NCI-H774 (cell line): ENCODE data around the gene PNPLA7.
"Not testable (repeated sequence)": the region's sequence is repeated elsewhere in the genome, so short reads cannot be mapped to it uniquely, and the experiment has no call there.

ENCODE experiments used
- DNase-seq: peaks from one replicate; lab custom pipeline; 2025; lab: John Stamatoyannopoulos, UW

Gene PNPLA7

DNA sequence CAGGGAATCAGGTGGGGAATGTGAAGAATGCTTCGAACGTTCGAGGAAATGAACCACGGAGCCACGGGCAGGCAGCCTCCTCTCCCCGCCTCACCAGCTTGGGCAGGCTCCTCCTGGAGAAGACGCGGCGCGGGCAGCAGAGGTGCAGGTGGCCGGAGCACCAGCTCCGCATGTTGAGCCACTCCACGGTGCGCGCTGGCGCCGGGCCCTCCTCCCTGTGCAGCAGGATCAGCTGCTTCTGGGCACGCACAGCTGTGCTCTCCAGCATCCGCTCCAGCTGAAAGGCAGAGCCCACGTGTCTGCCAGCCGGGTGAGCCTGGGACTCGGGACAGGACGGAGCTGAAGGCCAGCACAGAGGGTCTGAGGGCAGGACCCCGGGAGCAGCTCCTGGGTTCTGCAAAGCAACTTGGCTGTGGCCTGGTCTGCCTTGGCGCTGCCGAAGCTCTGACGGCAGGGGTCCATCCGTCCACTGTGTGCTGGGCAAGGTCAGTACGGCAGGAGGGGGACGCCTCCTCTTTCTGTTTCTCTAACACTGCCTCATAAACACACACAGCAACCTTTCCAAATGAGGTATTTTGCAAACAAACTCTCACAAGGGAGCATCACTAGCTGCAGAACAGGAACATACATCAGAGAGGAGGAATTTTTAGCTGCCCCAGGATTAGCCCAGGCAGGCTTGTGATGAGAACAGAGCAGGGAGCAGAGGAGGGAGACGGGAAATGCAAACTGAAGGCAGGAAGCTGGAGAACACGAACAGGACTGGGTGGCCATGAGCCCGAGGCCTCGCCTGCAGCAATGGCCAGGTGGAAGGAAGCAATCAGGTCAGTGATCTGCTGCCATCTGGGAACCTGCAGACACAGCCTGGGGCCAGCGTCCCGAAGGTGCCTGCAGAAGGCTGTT lies 71.0 kb downstream of the PNPLA7 start:
- DNase-seq = peak; percentile 76

DNA sequence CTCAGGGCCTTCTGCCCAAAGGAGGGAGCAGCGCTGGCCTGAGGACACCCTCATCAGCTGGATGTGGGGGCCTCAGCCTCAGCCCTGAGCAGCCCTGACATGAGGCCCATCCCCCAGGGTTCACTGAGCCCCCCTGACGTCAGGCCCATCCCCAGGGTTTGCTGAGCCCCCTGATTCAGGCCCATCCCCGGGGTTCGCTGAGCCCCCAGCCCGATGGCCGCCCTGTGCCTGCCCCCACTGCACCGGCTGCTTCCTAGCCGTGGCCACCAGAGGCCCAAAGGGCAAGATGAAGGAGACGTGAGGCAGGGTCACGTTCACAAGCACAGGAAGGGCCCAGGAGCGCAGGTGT lies 71.6 kb downstream of the PNPLA7 start:
- DNase-seq = no peak

- no peak for DNase-seq
These were observed 72.2 kb downstream of the PNPLA7 start for GRCh38 chr9:137477778-137478612.

DNA sequence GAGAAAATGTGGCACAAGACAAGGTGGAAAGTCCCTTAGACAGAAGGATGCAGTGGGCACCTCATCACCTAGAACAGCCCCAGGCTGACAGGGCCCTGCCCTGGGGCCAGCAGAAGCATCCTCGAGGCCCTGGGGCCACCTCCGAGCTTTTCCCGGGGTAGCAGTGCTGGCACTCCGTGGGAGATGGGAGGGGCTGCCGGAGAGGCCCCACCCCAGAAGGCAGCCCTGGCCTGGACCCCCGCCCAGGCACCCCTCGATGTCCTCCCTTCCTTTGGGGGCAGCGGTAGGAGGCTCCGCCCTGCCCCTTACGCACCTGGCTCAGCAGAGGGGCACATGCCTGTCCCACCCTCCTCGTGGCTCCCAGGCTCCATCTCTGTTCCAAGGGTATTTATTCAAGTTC lies 73.3 kb downstream of the PNPLA7 start:
- DNase-seq = no peak

DNA sequence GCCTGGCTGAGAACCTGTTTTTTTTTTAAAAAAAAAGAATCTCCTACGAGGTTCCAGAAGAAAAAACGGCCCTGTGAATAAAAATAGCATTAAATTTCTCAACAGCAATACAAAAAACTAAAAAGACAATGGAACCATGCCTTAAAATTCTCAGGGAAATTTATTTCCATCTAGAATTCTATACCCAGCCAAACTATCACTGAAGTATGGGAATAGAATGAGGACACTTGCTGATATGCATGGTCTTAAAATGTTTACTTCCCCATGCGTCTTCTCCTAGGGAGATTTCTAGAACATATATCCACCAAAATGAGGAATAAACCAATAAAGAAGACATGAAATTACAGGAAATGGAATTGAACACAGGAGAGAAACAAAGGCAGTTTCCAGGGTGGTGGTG lies 74.5 kb downstream of the PNPLA7 start:
- DNase-seq = no peak

GRCh38 chr9:137474271-137474670 lies 75.9 kb downstream of the PNPLA7 start:
- no peak for DNase-seq

DNA sequence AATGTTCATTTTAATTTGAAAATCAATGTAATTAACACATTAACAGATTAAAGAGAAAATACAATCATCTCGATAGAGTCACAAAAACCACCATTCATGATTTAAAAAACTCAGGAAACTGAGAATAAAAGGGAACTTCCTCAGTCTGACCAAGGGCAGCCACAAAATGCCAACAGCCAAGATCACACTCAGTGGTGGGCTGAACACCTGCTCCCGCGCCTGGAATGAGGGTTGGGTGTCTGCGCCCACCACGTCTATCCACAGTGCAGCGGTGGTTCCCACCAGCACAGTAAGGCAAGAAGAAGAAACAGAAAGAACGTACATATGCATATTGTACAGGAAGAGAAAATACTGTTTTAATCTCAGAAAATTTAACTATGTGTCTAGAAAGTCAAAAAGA lies 79.4 kb downstream of the PNPLA7 start:
- no peak for DNase-seq

- DNase-seq = no peak
These were observed 82.3 kb downstream of the PNPLA7 start for GRCh38 chr9:137467896-137468295.

DNA sequence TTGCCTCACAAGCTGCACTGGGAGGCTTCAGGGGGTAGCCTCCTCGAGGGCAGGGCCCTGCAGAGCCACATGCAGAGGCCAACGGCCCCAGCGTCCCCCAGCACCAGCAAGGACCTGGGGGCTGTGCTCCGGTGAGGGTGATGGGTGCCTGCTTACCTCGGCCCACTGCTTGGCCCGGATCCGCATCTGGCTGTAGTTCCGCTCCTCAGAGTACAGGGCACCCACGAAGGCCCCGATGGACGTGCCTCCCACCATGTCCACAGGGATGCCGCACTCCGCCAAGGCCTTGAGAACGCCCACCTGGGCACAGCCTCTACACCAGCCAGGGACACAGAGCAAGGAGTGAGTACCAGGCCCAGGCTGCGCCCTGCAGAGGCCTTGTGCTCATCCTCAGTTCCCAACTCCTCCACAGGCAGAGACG lies 83.0 kb downstream of the PNPLA7 start:
- DNase-seq = no peak

GRCh38 chr9:137466389-137467085 lies 83.7 kb downstream of the PNPLA7 start:
- DNase-seq = not testable (repeated sequence)

DNA sequence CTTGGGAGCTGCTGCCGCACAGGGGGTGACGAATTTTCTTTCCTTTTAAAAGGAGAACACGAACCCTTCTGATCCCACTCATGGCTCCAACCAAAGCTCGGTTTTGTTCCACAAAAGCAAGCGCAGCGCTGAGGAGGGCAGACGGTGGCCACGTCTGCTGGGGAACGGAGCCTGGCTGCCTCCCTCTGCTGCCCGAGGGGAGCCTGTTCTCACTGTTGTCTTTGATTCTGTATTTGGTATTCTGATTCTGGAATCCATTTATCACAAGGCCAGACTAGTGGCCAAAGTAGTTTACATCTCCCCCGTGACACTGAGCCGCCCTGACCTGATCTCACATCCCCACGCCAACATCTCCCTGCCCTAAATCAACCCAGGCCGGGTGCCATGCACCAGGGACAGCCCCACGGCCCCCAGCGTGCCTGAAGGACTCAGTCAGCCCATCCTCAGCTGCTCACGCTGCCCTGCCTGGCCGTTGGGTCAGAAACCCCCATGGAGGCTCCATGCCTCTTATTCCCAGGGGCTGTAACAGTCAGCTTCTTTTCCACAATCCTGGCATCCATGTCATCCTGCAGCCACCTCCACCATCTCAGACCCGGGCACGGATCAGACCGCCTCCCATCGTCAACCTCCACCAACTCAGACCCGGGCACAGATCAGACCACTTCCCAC lies 84.3 kb downstream of the PNPLA7 start:
- no peak for DNase-seq

DNA sequence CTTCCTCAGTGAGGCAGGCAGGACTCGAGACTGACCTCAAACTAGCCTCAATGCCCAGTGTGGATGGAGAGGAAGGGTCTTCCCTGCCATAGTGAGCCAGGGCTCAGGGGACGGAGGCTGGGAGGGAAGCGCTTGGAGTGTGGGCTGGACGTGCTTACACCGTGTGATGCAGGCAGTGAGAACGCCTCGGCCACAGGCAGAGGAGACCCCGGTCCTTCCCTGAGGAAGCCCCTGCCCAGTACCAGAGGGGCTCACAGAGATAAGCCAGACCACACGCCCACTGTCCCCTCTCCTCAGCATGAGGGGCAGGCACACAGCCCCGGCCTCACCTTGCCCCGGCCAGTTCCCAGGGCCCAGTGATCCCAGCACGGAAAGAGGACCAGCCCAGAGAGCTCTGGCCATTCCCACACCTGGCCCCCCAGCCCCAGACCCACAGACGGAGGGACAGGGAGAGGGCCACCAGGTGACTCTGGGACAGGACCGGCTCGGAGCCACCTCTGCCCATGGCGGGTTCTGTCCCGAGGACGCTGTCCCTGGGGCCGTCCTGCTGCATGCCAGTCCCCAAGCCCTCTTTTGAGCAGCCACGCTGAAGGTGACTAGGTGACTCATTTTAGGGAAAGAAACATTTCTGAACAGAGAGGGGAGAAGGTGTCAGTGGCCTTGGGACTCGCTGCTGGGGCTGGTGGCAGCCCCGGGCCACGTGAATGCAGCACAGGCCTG lies 85.0 kb downstream of the PNPLA7 start:
- DNase-seq = no peak

DNA sequence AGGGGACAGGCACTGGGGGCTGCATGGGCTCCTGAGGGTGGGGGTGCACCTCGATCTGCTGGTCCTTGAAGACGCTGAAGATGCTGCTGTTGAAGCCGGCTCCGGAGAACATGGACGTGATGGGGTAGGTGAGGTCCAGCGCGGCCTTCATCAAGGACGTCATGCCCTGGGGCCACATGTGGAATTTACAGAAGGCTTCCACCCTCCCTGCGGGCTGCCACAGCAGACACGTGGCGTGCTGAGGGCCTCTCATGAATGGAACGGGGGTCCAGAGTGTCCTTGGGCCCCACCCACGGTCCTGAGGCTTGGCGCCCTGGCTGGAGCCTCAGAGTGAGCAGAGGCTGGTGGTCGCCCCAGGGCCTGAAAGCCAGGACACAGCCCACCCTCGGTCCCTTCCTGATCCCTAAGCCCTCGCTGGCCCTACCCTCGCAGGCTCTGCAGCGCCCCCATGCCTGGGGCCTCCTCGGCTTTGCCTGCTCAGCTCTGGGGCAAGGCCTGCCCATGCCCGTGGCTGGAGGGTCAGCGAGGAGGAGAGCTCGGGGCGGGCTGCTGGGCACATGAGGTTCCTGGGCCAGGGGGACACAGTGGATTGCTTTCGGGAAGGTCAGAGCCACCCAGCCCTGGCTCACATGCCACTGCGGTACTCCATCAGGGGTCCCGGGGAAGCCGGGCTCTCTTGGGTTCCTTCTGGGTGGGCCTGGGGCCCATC lies 85.8 kb downstream of the PNPLA7 start:
- DNase-seq = no peak

- no peak for DNase-seq
These were observed 86.3 kb downstream of the PNPLA7 start for GRCh38 chr9:137463931-137464290.

GRCh38 chr9:137462986-137463930 lies 86.9 kb downstream of the PNPLA7 start:
- DNase-seq = no peak

DNA sequence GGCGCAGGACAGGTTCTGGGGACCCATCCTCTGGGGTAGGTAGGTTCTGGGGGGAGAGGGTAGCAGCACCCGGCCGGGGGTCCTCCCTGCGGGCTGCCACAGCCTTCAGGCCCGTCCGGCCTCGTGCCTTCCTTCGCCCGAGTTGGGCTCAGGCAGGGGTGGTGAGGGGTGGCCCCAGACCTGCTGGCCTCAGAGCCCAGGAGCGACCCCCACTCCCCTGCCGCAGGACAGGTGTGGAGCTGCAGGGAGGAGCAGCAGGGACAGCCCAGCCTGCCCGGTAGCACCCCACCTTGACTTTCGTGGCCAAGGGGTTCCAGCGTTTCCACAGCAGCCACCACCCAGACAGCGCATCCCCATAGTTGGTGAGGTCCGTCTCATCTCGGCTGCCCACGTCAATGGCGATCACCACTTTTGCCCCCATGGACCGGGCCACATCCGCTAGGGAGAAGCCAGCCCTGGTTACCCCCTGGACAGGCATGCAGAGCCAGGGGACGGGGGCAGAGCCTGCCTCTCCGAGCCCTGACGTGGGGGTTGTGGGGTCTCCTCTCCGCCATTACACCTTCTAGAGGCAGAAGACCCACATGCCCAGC lies 87.7 kb downstream of the PNPLA7 start:
- DNase-seq = no peak

DNA sequence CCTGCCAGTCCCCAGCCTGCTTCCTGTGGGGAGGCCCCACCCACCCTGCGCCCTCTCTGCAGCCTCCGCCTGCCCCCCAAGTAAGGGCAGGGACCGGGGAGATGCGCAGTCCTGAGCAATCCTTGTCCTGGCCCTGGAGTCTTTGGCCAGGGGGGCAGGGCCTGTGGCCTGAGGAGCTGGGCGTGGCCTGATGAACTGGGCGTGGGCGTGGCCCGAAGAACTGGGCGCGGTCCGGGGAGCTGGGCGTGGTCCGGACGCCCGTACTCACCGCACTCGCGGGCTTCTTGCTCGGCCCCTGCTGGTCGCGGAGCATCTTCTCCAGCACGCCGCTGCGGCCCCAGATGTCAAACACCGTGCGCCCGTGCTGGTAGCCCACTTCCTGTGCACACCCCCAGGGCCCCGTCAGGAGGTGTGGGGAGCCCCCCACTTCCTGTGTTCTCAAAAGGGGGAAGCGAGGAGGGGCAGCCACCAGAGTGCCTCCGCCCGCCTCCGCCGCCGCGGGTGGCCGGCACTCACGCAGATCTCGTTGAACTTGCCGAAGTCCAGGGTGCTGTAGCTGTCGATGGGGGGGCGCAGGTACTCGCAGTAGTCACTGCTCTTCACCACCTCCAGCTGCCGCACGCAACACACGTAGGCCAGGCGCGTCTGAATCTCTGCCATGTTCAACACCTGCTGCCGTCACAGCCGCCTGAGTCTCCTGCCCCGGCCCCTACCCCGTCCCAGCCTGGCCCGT lies 88.4 kb downstream of the PNPLA7 start:
- DNase-seq = no peak

DNA sequence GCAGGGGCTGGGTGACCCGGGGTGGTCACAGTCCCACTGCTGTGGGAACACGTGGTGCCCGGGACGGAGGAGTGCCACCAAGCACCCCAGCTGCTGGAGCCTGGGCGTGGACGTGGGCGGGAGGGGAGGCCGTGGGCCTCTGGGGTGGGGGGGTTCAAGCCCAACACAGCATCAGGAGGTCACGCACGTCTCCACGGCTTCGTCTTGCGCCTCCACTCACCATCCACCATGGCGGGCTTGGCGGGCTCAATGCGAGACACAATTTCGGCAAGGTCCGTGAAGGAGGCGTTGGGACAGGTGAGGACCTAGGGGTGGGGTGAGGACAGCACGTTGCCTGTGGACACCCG lies 88.9 kb downstream of the PNPLA7 start:
- no peak for DNase-seq
